HuH-7.5 (cell line): ENCODE measurements around the gene NUCB2.
A peak's percentile ranks its signal among the peaks of the same experiment; 100 is the strongest.

Source experiments
- DNase-seq: peaks from one replicate; pipeline ENCODE4 v3.0.0; 2011; ENCODE audit warnings: low spot score

NUCB2 gene

GRCh38 chr11:17268902-17269301 is 7.6 kb upstream of the NUCB2 start:
- no peak for DNase-seq

- no peak for DNase-seq
Observed at GRCh38 chr11:17272801-17273200, 3.7 kb upstream of the NUCB2 start.

- DNase-seq: no peak
Observed at GRCh38 chr11:17273211-17273610, 3.3 kb upstream of the NUCB2 start.

GRCh38 chr11:17273668-17274282 is 2.8 kb upstream of the NUCB2 start:
- no peak for DNase-seq

- DNase-seq: no peak
Observed at GRCh38 chr11:17275400-17276235, 921 bp upstream of the NUCB2 start.

GRCh38 chr11:17277024-17277584 is 565 bp downstream of the NUCB2 start:
- DNase-seq: peak; percentile 16

GRCh38 chr11:17280494-17281127 is 4.1 kb downstream of the NUCB2 start:
- no peak for DNase-seq

- no peak for DNase-seq
Observed at GRCh38 chr11:17286332-17286731, 9.8 kb downstream of the NUCB2 start.

GRCh38 chr11:17287058-17287457 is 10.5 kb downstream of the NUCB2 start:
- no peak for DNase-seq

- DNase-seq: no peak
Observed at GRCh38 chr11:17291710-17292109, 15.2 kb downstream of the NUCB2 start.

GRCh38 chr11:17293311-17293710 is 16.8 kb downstream of the NUCB2 start:
- no peak for DNase-seq

GRCh38 chr11:17294033-17294432 is 17.5 kb downstream of the NUCB2 start:
- DNase-seq: no peak

GRCh38 chr11:17296852-17297559 is 20.5 kb downstream of the NUCB2 start:
- no peak for DNase-seq

GRCh38 chr11:17298302-17298701 is 21.8 kb downstream of the NUCB2 start:
- DNase-seq: no peak

GRCh38 chr11:17300372-17300771 is 23.8 kb downstream of the NUCB2 start:
- DNase-seq: no peak

GRCh38 chr11:17313349-17314231 is 37.1 kb downstream of the NUCB2 start:
- DNase-seq: no peak

GRCh38 chr11:17314232-17314547 is 37.7 kb downstream of the NUCB2 start:
- no peak for DNase-seq

- DNase-seq: no peak
Observed at GRCh38 chr11:17314904-17315426, 38.4 kb downstream of the NUCB2 start.

GRCh38 chr11:17328871-17329494 is 52.4 kb downstream of the NUCB2 start:
- no peak for DNase-seq

GRCh38 chr11:17331669-17332068 is 55.1 kb downstream of the NUCB2 start:
- no peak for DNase-seq
